LNCAP (cell line): ENCODE data around the gene MICAL2.

Experiments used
- TF ChIP-seq, protein P1 (sequence below): fragments of 450-650 bp; IDR thresholded peaks from 2 replicates; pipeline ENCODE4 v1.5.1; 2017; ENCODE audit warnings: mild to moderate bottlenecking

MICAL2 gene

DNA sequence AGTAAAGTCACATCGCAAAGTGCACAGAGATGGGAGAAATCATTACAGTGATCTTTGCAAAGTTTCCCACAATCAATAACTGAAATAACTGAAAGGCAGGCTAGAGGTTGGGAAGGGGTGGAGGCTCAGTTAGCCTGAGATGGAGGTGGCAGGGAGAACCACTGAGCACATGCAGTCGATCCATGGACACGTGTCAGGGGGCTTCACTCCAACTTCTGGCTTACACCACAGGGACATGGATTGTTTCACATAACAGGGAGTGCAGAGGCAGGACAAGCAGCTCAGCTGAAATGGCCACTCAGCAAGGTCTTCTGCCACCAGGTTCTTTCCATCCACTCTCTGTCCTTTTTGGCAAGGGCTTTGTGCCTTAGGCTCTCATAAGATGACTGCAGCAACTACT lies 35.1 kb upstream of the MICAL2 start:
- TF ChIP-seq, protein P1, sequence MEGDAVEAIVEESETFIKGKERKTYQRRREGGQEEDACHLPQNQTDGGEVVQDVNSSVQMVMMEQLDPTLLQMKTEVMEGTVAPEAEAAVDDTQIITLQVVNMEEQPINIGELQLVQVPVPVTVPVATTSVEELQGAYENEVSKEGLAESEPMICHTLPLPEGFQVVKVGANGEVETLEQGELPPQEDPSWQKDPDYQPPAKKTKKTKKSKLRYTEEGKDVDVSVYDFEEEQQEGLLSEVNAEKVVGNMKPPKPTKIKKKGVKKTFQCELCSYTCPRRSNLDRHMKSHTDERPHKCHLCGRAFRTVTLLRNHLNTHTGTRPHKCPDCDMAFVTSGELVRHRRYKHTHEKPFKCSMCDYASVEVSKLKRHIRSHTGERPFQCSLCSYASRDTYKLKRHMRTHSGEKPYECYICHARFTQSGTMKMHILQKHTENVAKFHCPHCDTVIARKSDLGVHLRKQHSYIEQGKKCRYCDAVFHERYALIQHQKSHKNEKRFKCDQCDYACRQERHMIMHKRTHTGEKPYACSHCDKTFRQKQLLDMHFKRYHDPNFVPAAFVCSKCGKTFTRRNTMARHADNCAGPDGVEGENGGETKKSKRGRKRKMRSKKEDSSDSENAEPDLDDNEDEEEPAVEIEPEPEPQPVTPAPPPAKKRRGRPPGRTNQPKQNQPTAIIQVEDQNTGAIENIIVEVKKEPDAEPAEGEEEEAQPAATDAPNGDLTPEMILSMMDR = no peak

DNA sequence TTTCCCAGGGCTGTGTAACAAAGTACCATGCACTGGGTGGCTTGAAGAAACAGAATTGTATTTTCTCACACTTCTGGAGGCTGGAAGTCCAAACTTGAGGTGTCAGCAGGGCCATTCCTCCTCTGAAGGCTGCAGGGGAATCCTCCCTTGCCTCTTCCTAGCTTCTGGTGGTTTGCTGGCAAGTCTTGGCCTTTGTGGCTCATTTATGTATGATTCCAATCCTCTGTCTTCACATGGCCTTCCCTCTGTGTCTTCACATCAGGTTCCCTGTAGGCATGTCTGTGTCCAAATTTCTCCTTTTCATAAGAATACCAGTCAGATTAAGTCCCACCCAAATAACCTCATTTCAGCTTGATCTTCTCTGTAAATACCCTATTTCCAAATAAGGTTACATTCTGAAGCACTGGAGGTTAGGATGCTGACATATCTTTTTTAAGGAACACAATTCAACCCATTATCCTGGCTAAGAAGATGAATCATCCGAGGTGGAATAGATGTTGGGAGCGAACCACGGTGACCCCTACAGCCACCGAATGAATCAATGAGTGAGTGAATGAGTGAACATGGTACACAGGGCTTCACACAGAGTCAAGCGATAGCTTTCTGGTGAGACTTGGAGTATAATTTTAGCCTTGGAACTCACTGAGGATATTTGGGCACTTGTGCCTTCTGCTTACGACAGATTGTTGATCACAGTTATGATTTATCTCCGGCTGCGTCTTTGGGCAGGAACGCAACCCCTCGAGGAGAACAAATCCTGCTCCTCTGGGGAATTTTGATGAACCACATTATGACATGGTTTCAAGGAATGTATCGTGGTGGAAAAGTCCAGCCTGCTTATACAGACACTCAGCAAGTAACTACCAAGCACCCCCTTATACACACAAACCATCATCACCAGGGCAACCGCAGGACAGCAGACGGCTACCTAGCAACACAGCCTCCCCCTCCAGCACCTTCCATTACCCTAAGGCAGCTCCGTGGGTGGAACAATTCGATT lies 34.3 kb upstream of the MICAL2 start:
- TF ChIP-seq, protein P1 = no peak

DNA sequence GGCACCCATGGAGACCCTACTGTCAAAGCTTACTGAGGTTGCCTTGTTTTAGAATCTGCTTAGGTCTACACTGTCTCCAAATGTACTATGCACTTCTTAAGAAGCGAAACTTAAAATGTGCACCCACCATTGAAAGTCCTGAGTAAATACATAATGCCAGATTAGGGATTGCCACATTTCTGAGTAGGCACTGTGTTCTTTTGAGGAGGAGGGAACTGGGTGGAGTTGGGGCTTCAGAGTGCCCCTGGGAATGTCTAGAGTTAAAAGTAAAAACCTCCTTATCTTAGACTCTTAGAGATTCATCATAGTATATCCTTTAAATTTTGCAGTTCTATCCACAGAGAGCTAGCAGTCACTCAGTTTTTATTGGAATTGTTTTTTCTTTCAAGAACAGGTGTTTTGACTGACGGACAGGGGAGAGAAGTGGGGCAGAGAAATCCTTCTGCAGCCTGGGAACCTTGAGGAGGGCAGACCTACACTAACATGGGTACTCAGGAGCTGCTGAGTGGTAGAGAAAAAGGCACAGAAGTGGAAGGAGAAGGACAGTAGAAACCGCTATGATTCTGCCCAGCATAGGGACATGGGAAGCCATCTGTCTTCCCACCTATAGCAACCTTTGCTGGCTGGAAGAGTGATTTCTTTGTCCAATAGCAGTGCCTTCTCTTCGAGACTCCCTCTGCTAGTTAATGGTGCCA lies 33.4 kb upstream of the MICAL2 start:
- TF ChIP-seq, protein P1 = no peak

DNA sequence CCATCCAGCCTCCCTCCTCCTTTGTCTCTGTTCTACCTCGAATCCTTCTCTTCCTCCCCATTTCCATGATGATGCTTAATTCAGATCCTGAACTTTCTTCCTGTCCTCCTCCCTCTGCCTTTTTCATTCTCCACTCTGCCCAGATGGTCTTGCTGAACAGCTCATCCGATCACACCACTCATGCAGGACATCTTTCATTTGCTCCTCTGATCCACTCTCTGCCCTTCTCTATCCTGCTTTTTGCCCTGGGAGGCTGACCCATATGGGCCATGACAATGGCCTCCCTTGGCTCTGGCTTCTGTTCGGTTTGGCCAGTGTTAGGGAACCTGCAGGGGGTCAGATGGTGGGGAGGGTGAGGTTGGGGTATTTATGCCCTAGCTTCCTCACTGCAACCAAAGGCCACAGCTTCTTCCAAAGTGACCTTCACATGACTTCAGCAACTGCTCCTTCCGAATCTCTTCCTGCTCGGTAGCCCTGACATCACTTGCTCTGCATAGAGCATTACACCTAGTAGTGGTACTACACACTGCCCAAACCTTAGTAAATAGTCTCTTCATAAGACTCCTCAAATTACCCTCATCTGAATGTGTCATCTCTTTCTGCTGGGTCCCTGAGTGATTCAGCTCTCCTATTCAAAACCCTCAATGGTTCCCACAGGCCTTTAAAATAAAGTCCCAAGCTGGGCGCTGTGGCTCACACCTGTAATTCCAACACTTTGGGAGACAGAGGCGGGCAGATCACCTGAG lies 32.7 kb upstream of the MICAL2 start:
- TF ChIP-seq, protein P1 = no peak

DNA sequence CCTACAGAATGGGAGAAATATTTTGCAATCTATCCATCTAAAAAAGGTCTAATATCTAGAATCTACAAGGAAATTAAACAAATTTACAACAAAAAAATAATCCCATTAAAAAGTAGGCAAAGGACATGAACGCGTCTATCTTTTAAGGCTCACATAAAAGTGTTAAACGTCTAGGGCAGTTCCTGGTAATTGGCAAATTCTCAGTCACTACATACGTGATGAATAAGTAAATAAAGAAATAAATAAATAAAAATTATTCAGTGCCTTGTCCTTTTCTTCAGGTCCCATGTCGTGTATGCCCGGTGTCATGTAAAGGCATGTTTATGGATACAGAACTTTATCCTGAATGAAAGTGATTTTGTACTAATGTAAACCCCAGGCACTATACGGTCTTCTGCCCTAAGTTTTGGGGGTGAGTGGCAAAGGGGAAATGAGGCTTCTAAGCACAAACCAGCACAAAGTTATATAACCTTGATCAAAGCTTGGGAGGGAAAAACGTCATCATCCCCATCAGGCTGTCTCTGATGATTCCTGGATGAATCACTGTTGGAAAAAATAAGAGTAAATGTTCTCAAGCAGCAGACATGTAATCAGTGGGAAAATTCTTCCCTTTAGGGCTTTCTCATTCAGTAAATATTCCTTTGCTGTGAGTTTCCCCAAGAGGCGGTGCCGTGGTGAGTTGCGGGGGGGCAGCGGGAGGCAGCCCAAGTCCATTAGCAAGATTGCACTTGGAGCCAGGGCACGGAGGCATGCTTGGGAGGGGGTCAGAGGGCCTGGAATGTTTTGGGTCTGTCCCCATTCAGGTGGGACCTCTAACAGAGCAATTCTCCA lies 30.4 kb upstream of the MICAL2 start:
- TF ChIP-seq, protein P1 = no peak

DNA sequence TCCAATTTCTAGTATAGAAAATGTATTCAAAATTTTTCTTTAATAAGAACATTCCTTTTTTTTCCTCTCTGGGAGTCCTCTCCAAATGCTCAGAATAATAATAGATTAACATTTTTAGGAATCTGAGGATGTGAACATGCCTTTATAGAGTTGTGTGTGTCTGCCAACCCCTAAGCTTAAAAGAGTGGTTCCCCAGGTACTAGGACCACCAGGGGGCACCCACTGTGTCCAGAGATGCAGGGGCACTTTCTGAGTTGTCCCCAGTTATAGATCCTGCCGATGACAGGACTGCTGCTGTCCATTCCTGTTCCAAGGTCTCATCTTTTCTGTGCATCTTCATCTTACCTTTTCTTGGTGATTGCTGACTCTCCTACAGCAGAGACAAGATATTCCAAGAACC lies 27.0 kb upstream of the MICAL2 start:
- TF ChIP-seq, protein P1 = no peak

DNA sequence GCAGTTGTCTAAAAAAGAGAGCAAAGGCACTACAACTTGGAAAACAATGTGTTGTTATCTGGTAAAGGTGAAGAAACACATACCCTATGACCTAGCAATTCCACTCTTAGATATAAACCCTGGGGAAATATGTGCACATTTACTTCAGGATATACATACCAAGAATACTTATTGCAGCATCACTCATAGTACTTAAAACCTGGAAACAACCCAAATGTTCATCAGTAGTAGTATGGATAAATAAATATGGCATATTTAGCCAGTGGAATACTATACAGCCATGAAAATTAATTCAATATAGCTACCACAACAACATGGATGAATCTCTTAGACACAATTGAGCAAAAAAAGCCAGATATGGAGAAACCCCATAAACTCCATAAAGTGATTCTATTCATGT lies 26.1 kb upstream of the MICAL2 start:
- TF ChIP-seq, protein P1 = no peak
